Measurements from ENCODE around the gene POLR2L. TPM values are rescaled to one million over a fixed set of nuclear protein-coding genes. Genes with fewer than 3 reads are reported as not detected.

The POLR2L gene
- total and polyA plus RNA-seq, 2 of the 13 experiments (the other 11 are each of a cell fraction or from before 2014, with no cell fraction given) = 104 to 114 TPM

- TF ChIP-seq, protein P1, sequence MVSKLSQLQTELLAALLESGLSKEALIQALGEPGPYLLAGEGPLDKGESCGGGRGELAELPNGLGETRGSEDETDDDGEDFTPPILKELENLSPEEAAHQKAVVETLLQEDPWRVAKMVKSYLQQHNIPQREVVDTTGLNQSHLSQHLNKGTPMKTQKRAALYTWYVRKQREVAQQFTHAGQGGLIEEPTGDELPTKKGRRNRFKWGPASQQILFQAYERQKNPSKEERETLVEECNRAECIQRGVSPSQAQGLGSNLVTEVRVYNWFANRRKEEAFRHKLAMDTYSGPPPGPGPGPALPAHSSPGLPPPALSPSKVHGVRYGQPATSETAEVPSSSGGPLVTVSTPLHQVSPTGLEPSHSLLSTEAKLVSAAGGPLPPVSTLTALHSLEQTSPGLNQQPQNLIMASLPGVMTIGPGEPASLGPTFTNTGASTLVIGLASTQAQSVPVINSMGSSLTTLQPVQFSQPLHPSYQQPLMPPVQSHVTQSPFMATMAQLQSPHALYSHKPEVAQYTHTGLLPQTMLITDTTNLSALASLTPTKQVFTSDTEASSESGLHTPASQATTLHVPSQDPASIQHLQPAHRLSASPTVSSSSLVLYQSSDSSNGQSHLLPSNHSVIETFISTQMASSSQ (IDR thresholded peaks at IDR 0.05; ENCODE audit: low read depth) = no peak
- TF ChIP-seq, protein P1 (CRISPR knock-in tag; IDR thresholded peaks at IDR 0.05; ENCODE audit: borderline replicate concordance) = no peak
- TF ChIP-seq IKZF4 (CRISPR knock-in tag; IDR thresholded peaks at IDR 0.05; ENCODE audit: borderline replicate concordance, low read depth, not compliant biosample characterization) (no peak), GATAD1 (CRISPR knock-in tag; IDR thresholded peaks at IDR 0.05) (no peak), HOXA7 (CRISPR knock-in tag; IDR thresholded peaks at IDR 0.05) (no peak), AGO2 (optimal IDR thresholded peaks at IDR 0.05; ENCODE audit: low read depth, low read length) (peak; percentile 8), ZBTB33 (CRISPR knock-in tag; IDR thresholded peaks at IDR 0.05) (peak; percentile 79), PTBP1 (IDR thresholded peaks at IDR 0.05; ENCODE audit: low read depth, low read length, poor library complexity, severe bottlenecking) (no peak), MEIS1 (CRISPR knock-in tag; IDR thresholded peaks at IDR 0.05; ENCODE audit: borderline replicate concordance) (no peak)
Observed at GRCh38 chr11:802018-802617, 40.2 kb downstream of the POLR2L start (continued).
